Adrenal gland (tissue), 5 donors: ENCODE results near the gene ANKRD1.

Experiments used
- POLR2A ChIP-seq, 2 donors: fragments of 450-650 bp; IDR thresholded peaks; one replicate each; pipeline ENCODE4 v1.6.1; 2017; ENCODE audit warnings: antibody characterized with exemption in 2 of 2, mild to moderate bottlenecking in 2 of 2, moderate library complexity in 1 of 2
- TF ChIP-seq, protein P1 (sequence below), 6 experiments: fragments of 450-650 bp in 4 of 6; fragments of 200-600 bp in 2 of 6; sonication (generic) in 1 of 6; IDR thresholded peaks; 1 replicate in 5 of 6; 2 replicates in 1 of 6; pipeline versions ENCODE4 v1.5.1 to v1.8.0; 2016 to 2021; ENCODE audit warnings: antibody characterized with exemption in 6 of 6, mild to moderate bottlenecking in 2 of 6, moderate library complexity in 1 of 6
- donor health status: DM: no; HTN: no; CAD: no.

DNA sequence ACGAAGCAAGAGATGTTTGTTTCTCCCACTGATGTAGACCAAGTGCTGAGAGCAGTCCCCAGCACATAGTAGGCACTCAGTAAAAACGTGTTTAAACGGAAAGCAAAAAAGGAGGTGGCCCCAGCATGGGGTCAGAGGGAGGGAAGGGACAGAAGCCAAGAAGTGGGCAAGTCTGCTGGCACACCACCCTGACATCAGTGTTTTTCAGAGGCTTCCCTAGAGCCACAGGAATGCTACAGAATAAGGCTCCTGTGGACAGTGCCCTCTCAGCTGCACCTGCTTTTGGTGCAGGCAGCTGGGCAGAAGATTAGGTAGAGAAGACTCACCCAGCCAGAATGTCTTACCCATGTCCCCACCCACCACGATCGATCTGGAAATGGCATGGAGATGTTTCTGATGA lies 8.3 kb upstream of the ANKRD1 start:
- TF ChIP-seq POLR2A (IDR thresholded peaks at IDR 0.05) = no peak
- TF ChIP-seq, protein P1, sequence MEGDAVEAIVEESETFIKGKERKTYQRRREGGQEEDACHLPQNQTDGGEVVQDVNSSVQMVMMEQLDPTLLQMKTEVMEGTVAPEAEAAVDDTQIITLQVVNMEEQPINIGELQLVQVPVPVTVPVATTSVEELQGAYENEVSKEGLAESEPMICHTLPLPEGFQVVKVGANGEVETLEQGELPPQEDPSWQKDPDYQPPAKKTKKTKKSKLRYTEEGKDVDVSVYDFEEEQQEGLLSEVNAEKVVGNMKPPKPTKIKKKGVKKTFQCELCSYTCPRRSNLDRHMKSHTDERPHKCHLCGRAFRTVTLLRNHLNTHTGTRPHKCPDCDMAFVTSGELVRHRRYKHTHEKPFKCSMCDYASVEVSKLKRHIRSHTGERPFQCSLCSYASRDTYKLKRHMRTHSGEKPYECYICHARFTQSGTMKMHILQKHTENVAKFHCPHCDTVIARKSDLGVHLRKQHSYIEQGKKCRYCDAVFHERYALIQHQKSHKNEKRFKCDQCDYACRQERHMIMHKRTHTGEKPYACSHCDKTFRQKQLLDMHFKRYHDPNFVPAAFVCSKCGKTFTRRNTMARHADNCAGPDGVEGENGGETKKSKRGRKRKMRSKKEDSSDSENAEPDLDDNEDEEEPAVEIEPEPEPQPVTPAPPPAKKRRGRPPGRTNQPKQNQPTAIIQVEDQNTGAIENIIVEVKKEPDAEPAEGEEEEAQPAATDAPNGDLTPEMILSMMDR (IDR thresholded peaks at IDR 0.05) = no peak
